ENCODE measurements around the gene CST9L. TPM values are rescaled to one million over a fixed set of nuclear protein-coding genes. Genes with fewer than 3 reads are reported as not detected.

Gene CST9L
- total RNA-seq, 1 experiment from 2014 or later = not detected

- Mint-ChIP-seq H3K36me3 (ENCODE audit: insufficient read depth, unreplicated experiment) (no peaks in the 10 kb centered on the region), H3K4me1 (ENCODE audit: insufficient read depth, unreplicated experiment) (no peaks in the 10 kb centered on the region), H3K4me3 (ENCODE audit: unreplicated experiment) (no peak overlapping the region), H3K9me3 (ENCODE audit: unreplicated experiment) (peaks cover 7% of the 10 kb centered on the region), H3K27ac (ENCODE audit: low read depth, unreplicated experiment) (no peak overlapping the region), H3K27me3 (ENCODE audit: insufficient read depth, unreplicated experiment) (no peaks in the 10 kb centered on the region)
- CTCF ChIA-PET = interaction anchor here (1.1 to 1.8 kb wide), 2 partner anchors 41 to 45 kb away, joined by 3 to 6 read pairs; no protein-coding TSS in a partner anchor
- DNase-seq (ENCODE audit: unreplicated experiment) = no peak
- POLR2A ChIA-PET = interaction anchor here (0.9 kb wide), 1 partner anchor 16 kb away, joined by 3 read pairs; no protein-coding TSS in a partner anchor
- no TSS peak for BruUV-seq (replicated peaks)
- intact Hi-C loops (cut with micrococcal nuclease) = no loop called here
- TF ChIP-seq CTCF (IDR thresholded peaks at IDR 0.05; ENCODE audit: unreplicated experiment) = no peak
Observed at GRCh38 chr20:23566199-23566932, 1.9 kb downstream of the CST9L start.

- intact Hi-C loops (cut with micrococcal nuclease) = no loop called here
- Mint-ChIP-seq H3K4me1 (ENCODE audit: insufficient read depth, unreplicated experiment) (no peaks in the 10 kb centered on the region), H3K27me3 (ENCODE audit: insufficient read depth, unreplicated experiment) (no peaks in the 10 kb centered on the region), H3K36me3 (ENCODE audit: insufficient read depth, unreplicated experiment) (no peaks in the 10 kb centered on the region), H3K27ac (ENCODE audit: low read depth, unreplicated experiment) (no peak overlapping the region), H3K9me3 (ENCODE audit: unreplicated experiment) (peaks cover 7% of the 10 kb centered on the region), H3K4me3 (ENCODE audit: unreplicated experiment) (no peak overlapping the region)
- TF ChIP-seq CTCF (IDR thresholded peaks at IDR 0.05; ENCODE audit: unreplicated experiment) = no peak
- ChIA-PET CTCF (interaction anchor here (1.1 to 1.8 kb wide), 2 partner anchors 41 to 46 kb away, joined by 3 to 6 read pairs; no protein-coding TSS in a partner anchor), POLR2A (interaction anchor here (0.9 kb wide), 1 partner anchor 15 kb away, joined by 3 read pairs; no protein-coding TSS in a partner anchor)
- no TSS peak for BruUV-seq (replicated peaks)
- no peak for DNase-seq (ENCODE audit: unreplicated experiment)
Observed at GRCh38 chr20:23565503-23566045, 2.7 kb downstream of the CST9L start.

- no peaks in the 10 kb centered on the region for H3K27me3 Mint-ChIP-seq (ENCODE audit: insufficient read depth, unreplicated experiment)
- no TSS peak for BruUV-seq (replicated peaks)
- H3K4me1 Mint-ChIP-seq (ENCODE audit: insufficient read depth, unreplicated experiment) = no peaks in the 10 kb centered on the region
- H3K4me3 Mint-ChIP-seq (ENCODE audit: unreplicated experiment) = no peak overlapping the region
- DNase-seq (ENCODE audit: unreplicated experiment) = no peak
- H3K9me3 Mint-ChIP-seq (ENCODE audit: unreplicated experiment) = peaks cover 7% of the 10 kb centered on the region
- intact Hi-C loops (cut with micrococcal nuclease) = no loop called here
- ChIA-PET POLR2A (interaction anchor here (1.3 kb wide), 1 partner anchor 19 kb away, joined by 3 read pairs; no protein-coding TSS in a partner anchor), CTCF (interaction anchor here (1.1 to 1.8 kb wide), 3 partner anchors 42 to 123 kb away, joined by 3 to 6 read pairs (median 4); no protein-coding TSS in a partner anchor)
- H3K36me3 Mint-ChIP-seq (ENCODE audit: insufficient read depth, unreplicated experiment) = no peaks in the 10 kb centered on the region
- no peak overlapping the region for H3K27ac Mint-ChIP-seq (ENCODE audit: low read depth, unreplicated experiment)
- no peak for TF ChIP-seq CTCF (IDR thresholded peaks at IDR 0.05; ENCODE audit: unreplicated experiment)
Observed at GRCh38 chr20:23564927-23565326, 3.4 kb downstream of the CST9L start.

- BruUV-seq (replicated peaks) = no TSS peak
- H3K27ac Mint-ChIP-seq (ENCODE audit: low read depth, unreplicated experiment) = no peak overlapping the region
- H3K4me1 Mint-ChIP-seq (ENCODE audit: insufficient read depth, unreplicated experiment) = no peaks in the 10 kb centered on the region
- no peak overlapping the region for H3K4me3 Mint-ChIP-seq (ENCODE audit: unreplicated experiment)
- ChIA-PET POLR2A (interaction anchor here (0.6 kb wide), 1 partner anchor 492 kb away, joined by 3 read pairs; no protein-coding TSS in a partner anchor), CTCF (interaction anchor here (0.6 kb wide), 1 partner anchor 174 kb away, joined by 3 read pairs; no protein-coding TSS in a partner anchor)
- H3K9me3 Mint-ChIP-seq (ENCODE audit: unreplicated experiment) = peaks cover 11% of the 10 kb centered on the region
- no peaks in the 10 kb centered on the region for H3K36me3 Mint-ChIP-seq (ENCODE audit: insufficient read depth, unreplicated experiment)
- DNase-seq (ENCODE audit: unreplicated experiment) = no peak
- TF ChIP-seq CTCF (IDR thresholded peaks at IDR 0.05; ENCODE audit: unreplicated experiment) = no peak
- intact Hi-C loops (cut with micrococcal nuclease) = no loop called here
- H3K27me3 Mint-ChIP-seq (ENCODE audit: insufficient read depth, unreplicated experiment) = peaks cover 2% of the 10 kb centered on the region
Observed at GRCh38 chr20:23562721-23563342, 5.5 kb downstream of the CST9L start.
